Fibroblast of lung (primary cell): ENCODE results near the gene OR10J4.

Experiments
- EZH2 ChIP-seq: IDR thresholded peaks from 2 replicates; pipeline ENCODE4 v1.5.1; 2012; ENCODE audit warnings: low read length, control low read depth, mild to moderate bottlenecking; ENCODE audit errors: missing control alignments
- TF ChIP-seq, protein P1 (sequence below), 2 donors: IDR thresholded peaks in 1 of 2; conservative IDR thresholded peaks in 1 of 2; 1 replicate in 1 of 2; 2 replicates in 1 of 2; pipeline ENCODE4 v1.5.1; 2011 to 2012; ENCODE audit warnings: low read length in 2 of 2, control low read depth in 1 of 2, inconsistent platforms in 1 of 2, low read depth in 1 of 2, mild to moderate bottlenecking in 1 of 2

GRCh38 chr1:159448181-159448580 lies 16.2 kb downstream of the OR10J4 start:
- TF ChIP-seq EZH2 = no peak
- TF ChIP-seq, protein P1, sequence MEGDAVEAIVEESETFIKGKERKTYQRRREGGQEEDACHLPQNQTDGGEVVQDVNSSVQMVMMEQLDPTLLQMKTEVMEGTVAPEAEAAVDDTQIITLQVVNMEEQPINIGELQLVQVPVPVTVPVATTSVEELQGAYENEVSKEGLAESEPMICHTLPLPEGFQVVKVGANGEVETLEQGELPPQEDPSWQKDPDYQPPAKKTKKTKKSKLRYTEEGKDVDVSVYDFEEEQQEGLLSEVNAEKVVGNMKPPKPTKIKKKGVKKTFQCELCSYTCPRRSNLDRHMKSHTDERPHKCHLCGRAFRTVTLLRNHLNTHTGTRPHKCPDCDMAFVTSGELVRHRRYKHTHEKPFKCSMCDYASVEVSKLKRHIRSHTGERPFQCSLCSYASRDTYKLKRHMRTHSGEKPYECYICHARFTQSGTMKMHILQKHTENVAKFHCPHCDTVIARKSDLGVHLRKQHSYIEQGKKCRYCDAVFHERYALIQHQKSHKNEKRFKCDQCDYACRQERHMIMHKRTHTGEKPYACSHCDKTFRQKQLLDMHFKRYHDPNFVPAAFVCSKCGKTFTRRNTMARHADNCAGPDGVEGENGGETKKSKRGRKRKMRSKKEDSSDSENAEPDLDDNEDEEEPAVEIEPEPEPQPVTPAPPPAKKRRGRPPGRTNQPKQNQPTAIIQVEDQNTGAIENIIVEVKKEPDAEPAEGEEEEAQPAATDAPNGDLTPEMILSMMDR (conservative IDR thresholded peaks at IDR 0.05 in 1 of 2, IDR thresholded peaks at IDR 0.05 in 1 of 2; ENCODE audit: low read depth in 1 of 2, low read length in 2 of 2) = no peak
